Tibial nerve (tissue), 4 donors: ENCODE data around the gene RPS17. TPM values are rescaled to one million over a fixed set of nuclear protein-coding genes. Genes with fewer than 3 reads are reported as not detected.

Experiments used
- total RNA-seq, 4 donors: library from RNA; depleted of rRNA; stranded (reverse); fragments of >200 nt; gene quantifications; one replicate each; pipeline ENCODE4 v1.1.0, GENCODE V29; 2016

RPS17 gene
- total RNA-seq, 4 donors from 2014 or later, result 1,019 to 1,820 (median 1,439) TPM

Other genes with a start within 250 kb of the RPS17 start
- under 1 TPM; 0.20 to 0.66 (median 0.36) TPM for gene GOLGA6L10, start 191.0 kb downstream of the RPS17 start, total RNA-seq
- 1 to 10 TPM; 2.1 to 3.3 (median 2.9) TPM for gene GOLGA6L9, start 110.6 kb downstream of the RPS17 start, total RNA-seq
- gene CPEB1, start 106.9 kb upstream of the RPS17 start, total RNA-seq, result 10 to 100 TPM; 16.2 to 29.5 (median 23.0) TPM
- 10 to 100 TPM in 1 of 4 donors, 1 to 10 TPM in 1, under 1 TPM in 2; 0.59 to 14.2 (median 1.1) TPM for gene AP3B2, start 169.4 kb upstream of the RPS17 start, total RNA-seq